Erythroblast (primary cell): ENCODE data around the gene ARMS2.

Source experiments
- DNase-seq, 2 experiments: peaks; one replicate each; lab custom pipeline; 2025; lab: John Stamatoyannopoulos, UW
- GATA1 ChIP-seq: IDR thresholded peaks from 2 replicates; pipeline ENCODE4 v1.6.1; 2011; ENCODE audit warnings: low read depth, mild to moderate bottlenecking, control low read depth, low read length, moderate library complexity
- POLR2A ChIP-seq: IDR thresholded peaks from 2 replicates; pipeline ENCODE4 v1.6.1; 2011; ENCODE audit warnings: mild to moderate bottlenecking, low read length

Gene ARMS2

DNA sequence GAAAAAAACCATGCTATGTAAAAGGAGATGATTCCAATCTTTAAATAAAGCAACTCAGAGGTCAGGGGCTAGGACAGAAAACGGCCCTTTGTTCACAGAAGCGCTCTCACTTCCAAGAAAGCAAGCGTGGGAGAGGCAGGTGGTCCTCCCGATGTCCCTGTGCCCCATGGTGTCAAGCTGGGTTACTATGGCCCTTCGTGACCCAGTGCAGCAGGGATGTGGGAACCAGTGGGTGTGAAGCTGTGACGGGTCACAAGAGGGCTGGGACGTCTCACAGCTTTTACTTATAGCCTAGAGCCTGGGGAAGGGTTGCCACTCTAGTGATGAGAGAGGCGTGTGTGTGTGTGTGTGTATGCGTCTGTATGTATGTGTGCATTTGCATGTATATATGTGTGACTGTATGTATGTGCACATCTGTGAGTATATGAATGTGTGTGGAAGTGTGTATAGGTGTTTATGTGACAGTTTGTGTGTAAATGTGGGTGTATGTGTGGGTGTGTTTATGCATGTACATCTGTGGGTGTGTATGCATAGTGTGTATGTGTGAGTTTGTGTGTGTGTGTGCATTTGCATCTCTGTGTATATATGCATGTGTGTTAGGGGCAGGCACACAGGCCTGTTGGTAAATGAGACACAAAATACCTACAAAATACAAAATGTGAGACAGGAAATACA, 32.1 kb downstream of the ARMS2 start:
- DNase-seq: no peak
- TF ChIP-seq GATA1 (no peak), POLR2A (no peak)

DNA sequence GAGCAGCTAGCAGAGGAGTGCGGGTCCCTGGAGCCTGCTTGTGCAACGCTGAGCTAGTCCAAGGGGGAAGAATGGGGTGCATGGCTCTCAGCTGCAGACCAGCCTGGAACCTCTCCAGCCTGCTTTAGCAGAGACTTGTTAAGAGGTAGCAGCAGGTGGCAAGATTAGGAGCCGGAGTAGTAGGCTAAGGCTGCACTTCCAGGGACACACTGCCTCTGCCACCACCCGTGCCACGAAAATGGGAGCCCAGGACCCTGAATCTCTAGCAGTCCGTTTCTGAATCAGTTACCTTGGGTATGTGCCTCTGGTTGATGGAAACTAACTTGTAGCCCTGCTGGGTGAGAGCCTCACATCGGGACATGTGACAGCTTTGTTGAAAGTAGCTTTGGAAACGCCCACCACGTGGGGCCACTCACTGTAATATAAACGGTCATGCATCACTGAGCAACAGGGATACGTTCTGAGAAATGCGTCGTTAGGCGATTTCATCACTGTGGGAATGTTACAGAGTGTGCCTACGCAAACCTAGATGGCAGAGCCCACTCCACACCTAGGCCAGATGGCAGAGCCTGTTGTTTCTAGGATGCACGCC, 32.8 kb downstream of the ARMS2 start:
- TF ChIP-seq POLR2A (no peak), GATA1 (no peak)
- no peak for DNase-seq

DNA sequence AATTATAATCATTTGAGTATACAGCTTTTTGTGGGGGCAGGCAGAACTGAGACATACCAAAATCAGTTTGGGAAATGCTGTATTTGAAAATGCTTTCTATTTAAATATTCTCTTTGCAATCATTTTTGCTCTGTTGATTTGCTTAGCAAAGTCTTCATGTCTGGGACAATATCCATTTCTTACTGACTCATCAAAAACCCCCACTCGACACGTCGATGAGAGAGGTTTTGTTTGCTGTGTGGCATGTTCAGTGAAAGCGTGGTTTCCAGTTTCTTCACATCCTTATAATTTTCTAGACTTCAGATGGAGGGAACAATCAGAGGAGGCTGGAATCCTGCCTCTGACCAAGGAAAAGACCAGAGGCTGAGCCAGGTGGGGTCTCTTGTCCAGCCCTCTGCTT, 35.8 kb downstream of the ARMS2 start:
- DNase-seq: no peak
- TF ChIP-seq GATA1: no peak
- no peak for TF ChIP-seq POLR2A

DNA sequence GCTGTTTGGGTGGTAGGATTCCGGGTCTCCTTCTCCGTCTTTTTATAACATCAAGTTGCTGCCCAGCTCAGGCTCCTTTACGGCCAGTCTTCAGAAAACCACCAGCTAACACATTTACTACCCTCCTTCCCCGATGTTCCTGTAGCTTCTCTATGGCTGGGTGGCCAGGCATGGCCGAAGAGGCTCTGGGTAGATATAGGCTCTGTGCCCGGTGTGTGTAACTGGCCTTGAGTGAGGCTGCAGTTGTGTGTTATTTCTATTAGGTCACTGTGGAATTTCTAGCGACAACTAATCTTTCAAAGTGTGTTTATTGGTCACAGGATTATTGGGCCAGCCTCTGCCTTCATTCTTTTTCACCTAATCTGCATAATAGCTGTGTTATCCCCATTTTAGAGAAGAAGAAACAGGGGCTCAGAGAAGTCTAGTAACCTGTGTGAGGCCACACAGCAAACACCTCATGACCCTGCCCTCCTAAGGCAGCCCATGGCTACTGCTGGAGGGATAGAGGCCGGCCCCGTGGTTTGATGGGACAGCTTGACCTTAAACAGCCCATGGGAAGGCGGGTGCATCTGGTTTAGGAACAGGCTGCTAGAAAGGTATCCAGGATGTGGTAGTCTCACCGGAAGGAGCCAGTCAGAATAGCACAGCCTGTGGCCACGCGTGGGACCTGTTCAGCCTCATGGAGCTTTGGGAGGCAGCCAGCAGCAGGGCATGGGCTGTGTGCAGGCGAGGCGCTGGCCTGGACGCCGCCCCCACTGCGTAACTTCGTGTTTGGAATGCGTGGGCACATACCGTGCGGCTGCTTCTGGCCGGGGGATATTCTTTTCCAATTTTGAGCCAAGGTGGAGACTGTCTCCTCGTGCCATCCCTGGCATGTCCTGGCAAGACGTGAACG, 36.6 kb downstream of the ARMS2 start:
- no peak for DNase-seq
- TF ChIP-seq POLR2A (no peak), GATA1 (no peak)

DNA sequence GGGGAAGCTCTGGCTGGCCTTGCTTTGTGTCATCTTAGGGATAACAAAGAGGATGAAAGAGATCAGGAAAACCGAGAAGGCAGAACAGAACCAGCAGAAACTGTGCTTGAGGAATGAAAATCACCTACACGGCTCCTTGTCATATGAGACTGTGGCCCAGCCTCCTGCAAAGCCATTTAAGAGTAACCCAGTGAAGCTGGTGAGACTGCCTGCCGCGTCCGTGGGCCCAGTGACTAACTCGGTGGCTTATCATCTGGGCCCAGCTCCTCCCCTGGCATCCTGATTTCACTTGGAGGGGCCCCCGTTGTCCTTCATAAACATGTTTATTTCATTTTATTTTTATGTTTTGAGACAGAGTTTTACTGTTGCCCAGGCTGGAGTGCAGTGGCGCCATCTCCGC, 37.6 kb downstream of the ARMS2 start:
- TF ChIP-seq GATA1 (no peak), POLR2A (no peak)
- DNase-seq: no peak

DNA sequence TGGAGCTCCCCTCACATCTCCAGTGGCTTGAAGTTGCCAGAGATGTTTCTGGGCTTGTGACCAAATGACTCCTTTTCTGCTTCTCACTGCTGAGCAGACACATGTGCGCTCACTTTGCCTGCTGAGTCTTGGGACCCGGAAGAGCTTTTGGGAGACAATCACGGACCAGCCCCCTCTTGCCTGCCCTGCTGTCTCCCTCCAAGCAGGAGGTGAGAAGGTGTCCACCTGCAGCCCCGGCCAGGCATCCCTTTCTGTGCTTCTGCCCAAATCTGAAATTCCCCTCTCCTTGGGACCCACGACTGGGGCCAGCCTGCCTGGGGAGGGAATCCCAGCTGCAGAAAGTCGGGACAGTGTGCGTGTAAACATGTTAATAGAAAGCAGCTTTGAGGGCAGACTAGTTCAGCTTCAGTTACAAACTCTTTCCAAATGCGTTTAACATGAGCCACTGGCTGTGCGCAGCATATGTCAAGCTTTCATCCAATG, 38.6 kb downstream of the ARMS2 start:
- DNase-seq: no peak
- TF ChIP-seq GATA1 (no peak), POLR2A (no peak)

DNA sequence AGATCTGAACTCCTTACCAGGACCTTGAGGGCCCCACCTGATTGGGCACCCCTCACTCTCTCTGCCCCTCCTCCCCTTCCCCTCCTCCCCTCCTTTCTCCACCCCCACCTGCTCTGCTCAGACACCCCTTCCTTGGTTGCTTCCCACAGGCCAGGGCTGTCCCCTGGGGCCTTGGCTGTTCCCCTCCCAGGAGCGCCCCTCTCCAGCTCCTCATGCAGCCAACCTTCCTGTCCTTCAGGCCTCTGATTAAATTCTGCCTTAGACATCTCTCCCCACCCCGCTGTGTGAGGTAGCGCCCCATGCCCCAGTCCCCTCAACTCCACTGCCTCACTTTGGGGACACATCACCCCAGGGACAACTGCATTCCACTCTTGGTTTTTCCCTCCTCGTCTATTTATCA, 39.3 kb downstream of the ARMS2 start:
- TF ChIP-seq GATA1 (no peak), POLR2A (no peak)
- no peak for DNase-seq

DNA sequence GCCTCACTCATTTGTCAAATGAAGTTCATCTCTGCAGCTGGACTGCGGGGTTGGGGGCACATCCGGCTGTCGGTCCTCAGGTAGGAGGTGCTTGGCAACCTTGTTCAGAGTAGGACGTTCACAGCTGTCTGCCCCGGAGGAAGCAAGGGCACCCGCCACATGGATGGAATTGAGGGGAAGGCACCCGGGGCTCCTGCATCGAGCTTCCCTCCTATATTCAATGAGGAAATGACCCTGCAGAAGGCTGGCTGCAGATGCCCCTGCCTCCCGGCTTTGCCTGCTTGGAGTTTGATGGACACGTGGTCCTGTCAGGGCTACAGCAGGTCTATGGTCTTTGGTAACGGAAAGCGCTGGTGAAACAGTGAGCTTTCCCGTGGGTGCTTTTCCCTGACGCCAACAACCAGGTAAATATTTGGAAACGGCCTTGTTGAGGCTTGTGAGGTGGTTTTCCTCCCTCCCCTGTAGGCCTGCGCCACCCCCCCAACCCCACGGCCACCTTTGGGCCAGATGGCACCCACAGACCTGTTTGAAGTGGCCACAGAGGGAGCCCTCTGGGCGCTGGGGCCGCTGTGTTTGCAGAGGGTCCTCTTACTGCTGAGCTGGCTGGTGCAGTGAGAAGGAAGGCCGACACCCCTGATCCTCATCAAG, 39.8 kb downstream of the ARMS2 start:
- no peak for DNase-seq
- TF ChIP-seq POLR2A: no peak

DNA sequence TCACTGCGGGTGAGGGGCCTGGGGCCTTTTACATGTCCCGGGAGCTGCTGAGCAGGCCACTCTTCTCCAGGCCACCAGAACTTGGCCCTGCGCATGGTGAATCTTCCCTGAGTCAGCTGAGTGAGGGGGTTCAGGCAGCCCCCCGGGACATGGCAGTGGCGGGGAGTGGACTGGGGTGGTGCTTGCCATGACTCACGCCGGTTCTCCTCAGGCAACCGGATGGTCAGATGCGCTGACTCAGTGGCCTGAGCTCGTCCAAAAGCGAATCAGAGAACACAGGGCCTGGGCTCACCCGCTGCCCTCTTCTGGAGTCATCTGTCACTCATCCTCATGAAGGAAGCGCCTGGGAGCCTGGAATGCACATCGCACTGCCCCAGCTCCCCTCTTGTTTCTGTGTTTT, 40.4 kb downstream of the ARMS2 start:
- DNase-seq: no peak
- TF ChIP-seq GATA1 (no peak), POLR2A (no peak)

DNA sequence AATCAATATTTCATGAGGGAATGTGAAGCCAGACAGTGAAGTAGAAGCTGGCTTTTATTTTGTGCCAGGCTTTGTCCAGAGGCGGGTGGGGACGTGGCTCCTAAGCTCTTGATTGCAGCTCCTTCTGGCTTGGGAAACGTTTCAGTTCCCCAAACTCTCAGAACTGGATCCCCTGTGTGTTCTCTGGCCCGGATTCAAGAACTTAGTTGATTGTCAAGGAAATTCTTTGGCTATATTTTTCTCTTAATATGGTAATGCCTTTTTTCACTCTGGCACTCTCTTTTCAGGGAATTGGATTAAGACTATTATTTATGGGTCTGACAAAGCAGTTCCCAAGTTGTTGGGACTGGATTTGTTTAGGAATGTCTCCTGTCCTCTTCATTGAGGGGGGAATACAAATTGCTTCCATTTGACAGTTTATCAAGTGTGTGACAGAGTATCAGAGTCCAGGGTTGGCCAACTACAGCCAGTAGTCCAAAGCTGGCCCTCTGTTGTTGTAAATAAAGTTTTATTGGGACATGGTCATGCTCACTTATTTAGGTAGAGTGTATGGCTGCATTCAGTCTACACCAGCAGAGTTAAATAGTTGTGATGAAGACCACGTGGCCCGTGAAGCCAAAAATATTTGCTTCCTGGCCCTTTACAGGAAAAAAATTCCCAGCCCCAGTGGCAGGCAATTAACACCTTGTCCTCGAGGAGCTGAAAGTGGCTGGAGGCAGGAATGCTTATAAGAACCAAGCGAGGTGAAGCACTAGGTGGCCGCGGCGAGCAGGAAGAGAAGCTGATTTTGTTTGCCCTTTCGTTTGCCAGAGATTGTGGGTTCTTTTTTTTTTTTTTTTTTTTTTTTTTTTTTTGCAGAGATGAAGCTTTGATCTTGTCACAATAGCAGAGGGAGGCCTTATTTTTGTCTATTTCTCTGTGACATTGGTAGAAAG, 41.2 kb downstream of the ARMS2 start:
- TF ChIP-seq POLR2A: no peak
- no peak for TF ChIP-seq GATA1
- DNase-seq: no peak

DNA sequence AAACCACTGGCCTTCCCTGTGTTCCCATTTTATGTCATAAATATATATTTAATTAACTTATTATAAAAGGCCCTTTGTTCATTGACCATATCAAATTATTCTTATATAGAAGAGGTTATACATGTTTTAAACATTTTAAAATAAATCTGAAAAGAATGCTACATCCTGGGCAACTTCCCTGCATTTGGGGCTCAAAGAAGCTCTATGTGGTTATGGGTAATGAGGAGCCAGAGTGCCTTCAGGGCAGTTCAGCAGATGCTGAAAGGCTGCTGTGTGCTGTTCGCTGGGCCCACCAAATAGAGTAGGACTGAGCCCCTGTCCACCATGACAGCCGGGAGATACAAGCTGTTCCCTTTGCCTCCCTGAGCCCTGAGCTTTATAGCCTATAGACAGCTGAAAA, 42.8 kb downstream of the ARMS2 start:
- TF ChIP-seq GATA1 (no peak), POLR2A (no peak)
- DNase-seq: no peak

DNA sequence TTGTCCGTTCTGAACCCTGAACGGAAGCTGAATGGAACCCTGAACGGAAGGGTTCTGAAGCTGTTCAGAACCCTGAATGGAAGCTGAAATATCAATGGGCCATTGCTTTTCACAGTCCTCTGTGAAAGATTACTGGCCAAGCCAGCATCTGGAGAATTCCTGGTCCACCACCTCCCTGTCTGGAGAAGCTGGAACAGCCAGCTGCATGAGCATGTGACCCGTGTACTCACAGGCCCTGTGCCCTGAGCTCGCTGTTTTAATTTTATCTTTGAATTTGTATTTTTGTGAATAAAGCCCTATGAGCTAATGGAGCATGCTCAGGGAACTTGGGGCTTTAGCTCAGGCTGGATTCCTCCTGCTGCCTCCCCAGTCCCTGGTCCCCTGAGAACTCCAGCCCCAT, 44.1 kb downstream of the ARMS2 start:
- TF ChIP-seq POLR2A: no peak
- TF ChIP-seq GATA1: no peak
- no peak for DNase-seq

DNA sequence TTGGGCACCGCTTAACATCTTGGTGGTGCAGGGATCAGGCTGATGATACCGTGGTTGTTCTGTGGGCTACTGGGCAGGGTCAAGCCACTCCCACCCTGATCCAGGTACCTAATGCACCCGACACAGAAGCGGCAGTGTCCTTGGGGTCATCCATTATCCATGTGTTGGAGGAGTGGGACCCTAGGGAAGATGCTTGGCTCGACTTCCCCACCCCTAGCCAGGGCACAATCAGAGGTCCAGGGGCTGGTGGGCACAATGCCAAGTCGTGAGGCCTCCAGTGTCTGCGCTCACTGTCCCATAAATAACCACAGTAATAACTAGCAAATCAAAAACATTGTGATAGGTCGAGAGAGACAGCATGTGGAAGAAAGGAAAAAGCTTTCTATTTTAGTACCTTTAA, 44.6 kb downstream of the ARMS2 start:
- DNase-seq: no peak
- no peak for TF ChIP-seq POLR2A
- no peak for TF ChIP-seq GATA1
